ENCODE data around the gene PLPP3. TPM values are rescaled to one million over a fixed set of nuclear protein-coding genes. Genes with fewer than 3 reads are reported as not detected.

PLPP3 gene
- 100 to 1,000 TPM in 1 of 6 donors, 10 to 100 TPM in 5; 30.7 to 117 (median 55.5) TPM for total RNA-seq

GRCh38 chr1:56578963-56579875 is at the start of gene PLPP3:
PLPP3 (minus strand) TSS chr1:56579563; CDS start chr1:56579016, 547 bp downstream.
- Histone ChIP-seq H3K4me3 (peak within 1 kb of the TSS; percentile 66 to 94 (median 76)), H3K36me3 (no peaks in the 10 kb centered on the region), H3K9me3 (no peaks in the 10 kb centered on the region), H3K27ac (peak within 1 kb of the TSS; percentile 88 to 96 (median 94)), H3K27me3 (no peaks in the 10 kb centered on the region), H3K4me1 (peaks cover 8 to 36% (median 22%) of the 10 kb centered on the region in 4 donors)
- peak; percentile 91 to 93 for DNase-seq
- TF ChIP-seq CTCF (IDR thresholded peaks at IDR 0.05) (peak in 4 of 6 experiments; percentile 30 to 48 (median 42)), EP300 (IDR thresholded peaks at IDR 0.05) (no peak), POLR2A (IDR thresholded peaks at IDR 0.05) (peak in 3 of 4 donors; percentile 77 to 96 (median 86)), POLR2AphosphoS5 (IDR thresholded peaks at IDR 0.05) (peak; percentile 53 to 90)
- WGBS, 2 donors, result 0% methylated on average over 14 to 35 of the region's 62 CpGs
- ATAC-seq (ENCODE audit: low FRiP score in 2 of 2), result peak; percentile 93 to 94

- WGBS, 2 donors, result 65 to 73% methylated on average over 3 of the region's 3 CpGs
- no peaks in the 10 kb centered on the region for H3K27me3 ChIP-seq
- no peaks in the 10 kb centered on the region for H3K9me3 ChIP-seq
- DNase-seq, result no peak
- TF ChIP-seq EP300 (IDR thresholded peaks at IDR 0.05) (no peak), POLR2AphosphoS5 (IDR thresholded peaks at IDR 0.05) (no peak), CTCF (IDR thresholded peaks at IDR 0.05) (no peak), POLR2A (IDR thresholded peaks at IDR 0.05) (no peak)
- H3K36me3 ChIP-seq, result no peaks in the 10 kb centered on the region
- no peaks in the 10 kb centered on the region for H3K4me1 ChIP-seq
- no peak overlapping the region for H3K27ac ChIP-seq
- H3K4me3 ChIP-seq, result no peak overlapping the region
- no peak for ATAC-seq (ENCODE audit: low FRiP score in 2 of 2)
Observed at GRCh38 chr1:56627636-56628039, 48.3 kb upstream of the PLPP3 start.

GRCh38 chr1:56627019-56627635 is 47.8 kb upstream of the PLPP3 start:
- no peak overlapping the region for H3K4me3 ChIP-seq
- H3K36me3 ChIP-seq, result no peaks in the 10 kb centered on the region
- no peaks in the 10 kb centered on the region for H3K4me1 ChIP-seq
- ATAC-seq (ENCODE audit: low FRiP score in 2 of 2) (no peak), DNase-seq (no peak)
- TF ChIP-seq POLR2A (IDR thresholded peaks at IDR 0.05), result no peak
- no peak for TF ChIP-seq POLR2AphosphoS5 (IDR thresholded peaks at IDR 0.05)
- no peak for TF ChIP-seq EP300 (IDR thresholded peaks at IDR 0.05)
- TF ChIP-seq CTCF (IDR thresholded peaks at IDR 0.05), result no peak
- H3K9me3 ChIP-seq, result no peaks in the 10 kb centered on the region
- no peaks in the 10 kb centered on the region for H3K27me3 ChIP-seq
- 74 to 78% methylated on average over 3 of the region's 3 CpGs for WGBS, 2 donors
- H3K27ac ChIP-seq, result no peak overlapping the region

- no peak overlapping the region for H3K27ac ChIP-seq
- no peaks in the 10 kb centered on the region for H3K4me1 ChIP-seq
- H3K4me3 ChIP-seq, result no peak overlapping the region
- no peaks in the 10 kb centered on the region for H3K9me3 ChIP-seq
- no peak for DNase-seq
- H3K27me3 ChIP-seq, result no peaks in the 10 kb centered on the region
- no peak for TF ChIP-seq POLR2A (IDR thresholded peaks at IDR 0.05)
- TF ChIP-seq POLR2AphosphoS5 (IDR thresholded peaks at IDR 0.05), result no peak
- no peak for TF ChIP-seq EP300 (IDR thresholded peaks at IDR 0.05)
- no peak for TF ChIP-seq CTCF (IDR thresholded peaks at IDR 0.05)
- no peaks in the 10 kb centered on the region for H3K36me3 ChIP-seq
- no peak for ATAC-seq (ENCODE audit: low FRiP score in 2 of 2)
Observed at GRCh38 chr1:56626546-56626945, 47.2 kb upstream of the PLPP3 start.
